A673 (cell line): ENCODE measurements around the gene XAGE1B. TPM values are rescaled to one million over a fixed set of nuclear protein-coding genes. Genes with fewer than 3 reads are reported as not detected.
"Not testable (repeated sequence)": the region's sequence is repeated elsewhere in the genome, so short reads cannot be mapped to it uniquely, and the experiment has no call there.

Experiments used
- BruUV-seq: library from RNA; stranded (reverse); fragments of 400-500 nt; replicated peaks from 2 replicates; lab custom pipeline; 2021; lab: Mats Ljungman, UMichigan
- CTCF ChIA-PET: fragments of 300-600 bp; sonication (Branson Sonifier 250); formaldehyde crosslinking; loops from one replicate; lab custom pipeline; 2022; ENCODE audit warnings: antibody characterized with exemption; lab: Charles Lee
- POLR2A ChIA-PET: fragments of 300-600 bp; sonication (Branson Sonifier 250); formaldehyde crosslinking; loops from one replicate; lab custom pipeline; 2022; ENCODE audit warnings: antibody characterized with exemption; ENCODE audit not compliant: low non-redundant PET; lab: Charles Lee
- DNase-seq: peaks from one replicate; pipeline ENCODE4 v3.0.0-alpha.2; 2015; ENCODE audit warnings: low spot score
- H3K27ac ChIP-seq: fragments of 200-600 bp; sonication (generic); 2 replicates; pipeline ENCODE4 v1.5.1; 2016; ENCODE audit warnings: mixed run types, low read depth, mild to moderate bottlenecking, mixed read lengths, antibody characterized with exemption, low read length; ENCODE audit not compliant: poor library complexity, severe bottlenecking
- H3K27me3 ChIP-seq: fragments of 200-600 bp; sonication (generic); replicated peaks from 2 replicates; pipeline ENCODE4 v1.6.1; 2017; ENCODE audit warnings: mixed run types, low read depth, mild to moderate bottlenecking, mixed read lengths, antibody characterized with exemption, low read length; ENCODE audit not compliant: insufficient read depth, poor library complexity
- H3K36me3 ChIP-seq: fragments of 200-600 bp; sonication (generic); 2 replicates; pipeline ENCODE4 v1.6.1; 2016; ENCODE audit warnings: mixed run types, mild to moderate bottlenecking, mixed read lengths, antibody characterized with exemption, low read length; ENCODE audit not compliant: insufficient read depth, poor library complexity, severe bottlenecking
- H3K4me1 ChIP-seq: fragments of 200-600 bp; sonication (generic); 2 replicates; pipeline ENCODE4 v1.6.1; 2017; ENCODE audit warnings: mixed run types, mild to moderate bottlenecking, mixed read lengths, antibody characterized with exemption, low read length; ENCODE audit not compliant: insufficient read depth, poor library complexity, severe bottlenecking
- H3K4me3 ChIP-seq: fragments of 200-600 bp; sonication (generic); 2 replicates; pipeline ENCODE4 v1.5.1; 2016; ENCODE audit warnings: low read depth, mixed run types, mild to moderate bottlenecking, mixed read lengths, low read length; ENCODE audit not compliant: poor library complexity, severe bottlenecking
- H3K9me3 ChIP-seq: fragments of 200-600 bp; sonication (generic); 2 replicates; pipeline ENCODE4 v1.6.1; 2016; ENCODE audit warnings: mixed run types, low read depth, mild to moderate bottlenecking, mixed read lengths, antibody characterized with exemption, low read length; ENCODE audit not compliant: poor library complexity, severe bottlenecking
- EZH2 ChIP-seq: fragments of 200-600 bp; sonication (generic); IDR thresholded peaks from 2 replicates; pipeline ENCODE4 v1.6.1; 2017; ENCODE audit warnings: borderline replicate concordance, low read depth, mild to moderate bottlenecking, mixed read lengths, antibody characterized with exemption, low read length; ENCODE audit not compliant: poor library complexity, severe bottlenecking
- intact Hi-C: fragments of 100-400 bp; cut with micrococcal nuclease; formaldehyde crosslinking; loops from one replicate; pipeline ENCODE4 v1.10.0; 2022; ENCODE audit not compliant: unreplicated experiment
- total RNA-seq: library from RNA; stranded (reverse); gene quantifications from 2 replicates; pipeline ENCODE4 v1.2.3, GENCODE V29; 2021
- TF ChIP-seq, protein P1 (sequence below): fragments of 300-800, 200-600 bp; sonication (generic); conservative IDR thresholded peaks from 2 replicates; pipeline ENCODE4 v1.5.1; 2017; ENCODE audit warnings: low read depth, mild to moderate bottlenecking, antibody characterized with exemption, low read length, moderate library complexity, mixed read lengths

XAGE1B gene
- total RNA-seq, 1 experiment from 2014 or later = 77.5 TPM

DNA sequence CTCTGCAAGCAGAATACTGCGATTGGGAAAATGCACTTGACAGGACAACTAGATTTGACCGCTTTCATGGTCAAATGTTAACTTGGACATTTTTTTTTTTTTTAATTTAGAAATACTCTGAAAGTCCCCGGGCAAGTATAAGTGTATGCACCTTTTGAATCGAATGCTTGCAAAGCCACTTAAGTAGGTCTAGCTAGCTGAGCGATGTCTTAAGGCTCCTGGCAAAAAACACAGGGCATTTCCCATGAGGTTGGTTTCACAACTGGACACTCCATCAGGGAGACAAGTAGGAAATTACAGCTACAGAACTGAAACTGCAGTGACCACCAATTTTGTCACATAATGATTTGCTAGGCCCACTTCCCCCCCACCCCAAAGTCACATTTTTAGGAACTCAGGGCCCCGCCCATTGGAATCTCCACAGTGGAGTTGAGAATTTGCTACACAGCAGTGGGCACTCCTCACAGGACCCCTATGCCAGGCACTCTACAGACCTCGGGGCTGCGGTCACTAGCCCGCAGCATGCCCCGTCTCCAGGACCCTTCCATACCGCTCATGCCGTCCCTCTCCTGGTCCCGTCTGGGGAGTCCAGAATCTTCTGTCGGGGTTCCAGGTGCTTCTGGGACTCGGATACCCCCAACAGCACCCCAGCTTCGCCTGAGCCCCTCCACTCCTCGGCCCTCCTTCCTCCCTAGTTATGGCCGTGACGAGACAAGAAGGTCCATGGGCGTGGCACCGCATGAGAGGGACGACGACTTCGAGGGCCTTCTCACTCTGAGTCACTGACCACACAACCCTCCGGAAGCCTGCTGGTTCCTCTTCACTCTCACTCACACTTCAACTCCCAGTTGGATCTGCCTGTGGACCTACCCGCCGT is 515 bp downstream of the XAGE1B start:
- H3K27me3 ChIP-seq, H3K27ac ChIP-seq, H3K4me1 ChIP-seq, BruUV-seq, H3K4me3 ChIP-seq, intact Hi-C loops, POLR2A ChIA-PET, H3K36me3 ChIP-seq, H3K9me3 ChIP-seq, CTCF ChIA-PET, DNase-seq: not testable (repeated sequence)

DNA sequence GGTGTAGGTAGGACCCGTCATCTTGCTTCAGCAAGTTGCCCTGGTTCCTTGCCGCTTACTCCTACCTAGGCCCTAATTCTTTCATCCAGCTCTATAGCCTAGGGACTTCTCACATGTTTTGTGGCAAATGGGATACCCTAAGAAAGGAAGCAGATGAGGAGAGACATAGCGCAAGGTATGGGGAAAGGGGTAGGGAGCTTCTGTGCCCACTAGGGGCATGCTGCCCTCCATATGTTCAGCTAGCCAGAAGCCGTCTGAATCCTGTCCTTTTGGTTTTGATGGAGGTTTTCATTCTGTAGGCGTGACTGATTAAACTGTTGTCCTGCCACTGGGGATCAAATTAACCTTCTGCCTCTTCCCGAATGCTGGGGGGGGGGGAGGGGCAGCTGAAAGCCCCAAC is 5.7 kb downstream of the XAGE1B start:
- intact Hi-C loops, H3K27ac ChIP-seq, H3K36me3 ChIP-seq, POLR2A ChIA-PET, DNase-seq, H3K27me3 ChIP-seq, H3K4me3 ChIP-seq, BruUV-seq, H3K9me3 ChIP-seq, CTCF ChIA-PET, H3K4me1 ChIP-seq: not testable (repeated sequence)

DNA sequence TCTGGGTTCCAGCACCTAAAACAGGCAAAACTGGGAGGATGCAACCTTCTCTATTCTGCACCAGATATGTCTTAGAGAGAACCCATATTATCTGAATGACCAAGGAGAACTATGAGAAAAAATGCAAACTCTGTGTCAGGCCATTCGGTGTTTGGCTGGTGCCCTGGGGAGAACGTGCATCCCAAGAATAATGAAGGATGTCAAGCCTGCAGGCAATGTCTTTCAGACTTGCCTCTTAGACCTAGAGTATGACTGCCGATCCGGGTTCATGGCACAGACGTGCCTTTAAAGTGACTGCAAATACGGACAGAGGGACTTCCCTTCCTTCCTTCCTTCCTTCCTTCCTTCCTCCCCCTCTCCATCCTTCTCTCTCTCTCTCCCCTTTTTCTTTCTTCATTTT is 6.9 kb downstream of the XAGE1B start:
- Histone ChIP-seq H3K36me3 (no peaks in the 10 kb centered on the region), H3K4me1 (no peaks in the 10 kb centered on the region), H3K9me3 (no peaks in the 10 kb centered on the region), H3K4me3 (no peak overlapping the region), H3K27me3 (no peaks in the 10 kb centered on the region), H3K27ac (no peak overlapping the region)
- POLR2A ChIA-PET = no interaction called here
- BruUV-seq = no TSS peak
- TF ChIP-seq EZH2 = no peak
- TF ChIP-seq, protein P1, sequence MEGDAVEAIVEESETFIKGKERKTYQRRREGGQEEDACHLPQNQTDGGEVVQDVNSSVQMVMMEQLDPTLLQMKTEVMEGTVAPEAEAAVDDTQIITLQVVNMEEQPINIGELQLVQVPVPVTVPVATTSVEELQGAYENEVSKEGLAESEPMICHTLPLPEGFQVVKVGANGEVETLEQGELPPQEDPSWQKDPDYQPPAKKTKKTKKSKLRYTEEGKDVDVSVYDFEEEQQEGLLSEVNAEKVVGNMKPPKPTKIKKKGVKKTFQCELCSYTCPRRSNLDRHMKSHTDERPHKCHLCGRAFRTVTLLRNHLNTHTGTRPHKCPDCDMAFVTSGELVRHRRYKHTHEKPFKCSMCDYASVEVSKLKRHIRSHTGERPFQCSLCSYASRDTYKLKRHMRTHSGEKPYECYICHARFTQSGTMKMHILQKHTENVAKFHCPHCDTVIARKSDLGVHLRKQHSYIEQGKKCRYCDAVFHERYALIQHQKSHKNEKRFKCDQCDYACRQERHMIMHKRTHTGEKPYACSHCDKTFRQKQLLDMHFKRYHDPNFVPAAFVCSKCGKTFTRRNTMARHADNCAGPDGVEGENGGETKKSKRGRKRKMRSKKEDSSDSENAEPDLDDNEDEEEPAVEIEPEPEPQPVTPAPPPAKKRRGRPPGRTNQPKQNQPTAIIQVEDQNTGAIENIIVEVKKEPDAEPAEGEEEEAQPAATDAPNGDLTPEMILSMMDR = no peak
- CTCF ChIA-PET = no interaction called here
- no peak for DNase-seq
- intact Hi-C loops = no loop called here

DNA sequence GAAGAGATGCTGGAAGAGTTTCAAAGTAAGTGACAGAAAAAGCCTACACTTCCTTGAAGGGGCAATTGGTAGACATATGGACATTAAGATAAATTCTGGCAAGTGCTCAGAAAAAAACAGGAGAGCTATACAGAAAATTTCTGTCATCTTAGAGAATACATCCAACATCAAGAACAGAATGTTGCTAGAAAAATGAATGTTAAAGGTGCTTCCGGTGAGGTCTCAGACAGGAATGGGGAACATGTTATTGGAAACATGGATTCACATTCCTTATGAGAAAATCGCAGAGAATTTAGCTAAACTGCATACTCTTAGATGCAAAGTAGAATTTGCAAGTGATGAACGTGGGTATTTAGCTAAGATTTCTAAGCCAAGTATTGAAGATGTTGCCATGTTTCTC is 9.5 kb downstream of the XAGE1B start:
- H3K9me3 ChIP-seq = no peaks in the 10 kb centered on the region
- no peak for DNase-seq
- POLR2A ChIA-PET = no interaction called here
- peaks cover under 1% of the 10 kb centered on the region for H3K36me3 ChIP-seq
- TF ChIP-seq EZH2 = no peak
- TF ChIP-seq, protein P1 = no peak
- H3K4me3 ChIP-seq = no peak overlapping the region
- intact Hi-C loops = no loop called here
- CTCF ChIA-PET = no interaction called here
- H3K4me1 ChIP-seq = no peaks in the 10 kb centered on the region
- no peak overlapping the region for H3K27ac ChIP-seq
- no TSS peak for BruUV-seq
- H3K27me3 ChIP-seq = no peaks in the 10 kb centered on the region
